SH-SY5Y (cell line): ENCODE measurements around the gene FXYD7.

ENCODE experiments used
- GATA2 ChIP-seq: IDR thresholded peaks from 2 replicates; pipeline ENCODE4 v1.6.1; 2011; ENCODE audit warnings: mild to moderate bottlenecking, low read depth, low read length
- GATA3 ChIP-seq: IDR thresholded peaks from 2 replicates; pipeline ENCODE4 v1.6.1; 2011; ENCODE audit warnings: low read depth, mild to moderate bottlenecking, low read length, moderate library complexity

DNA sequence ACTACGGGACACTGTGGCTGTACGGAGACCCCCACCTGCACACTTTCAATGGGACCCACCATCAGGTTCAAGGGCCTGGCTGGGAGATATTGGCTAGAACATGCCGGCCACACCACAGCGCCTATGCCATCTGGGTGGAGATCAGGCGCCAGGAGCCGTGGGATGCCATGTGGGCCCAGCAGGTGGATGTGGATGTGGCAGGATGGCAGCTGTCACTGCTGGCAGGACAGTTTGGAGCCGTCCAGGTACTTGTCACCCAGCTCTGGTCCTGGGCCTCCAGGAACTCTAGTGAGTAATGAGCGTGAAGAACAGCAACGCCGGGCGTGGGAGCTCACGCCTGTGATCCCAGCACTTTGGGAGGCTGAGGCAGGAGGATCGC, 43.2 kb upstream of the FXYD7 start:
- TF ChIP-seq GATA2 (no peak), GATA3 (no peak)
